Nephron progenitor cell (in vitro differentiated cells): Measurements from ENCODE around the gene SIKE1.

Experiments
- DNase-seq: peaks from one replicate; pipeline ENCODE4 v3.0.0; 2021
- H3K27ac Mint-ChIP-seq: 2 replicates; pipeline ENCODE4 v1.8.0; 2021; ENCODE audit warnings: mild to moderate bottlenecking, moderate library complexity, mixed read lengths
- H3K27me3 Mint-ChIP-seq: 2 replicates; pipeline ENCODE4 v1.8.0; 2021; ENCODE audit warnings: mild to moderate bottlenecking, low read depth, mixed read lengths; ENCODE audit not compliant: poor library complexity
- H3K36me3 Mint-ChIP-seq: 2 replicates; pipeline ENCODE4 v1.8.0; 2021; ENCODE audit warnings: low read depth, mixed read lengths
- H3K4me1 Mint-ChIP-seq: 2 replicates; pipeline ENCODE4 v1.8.0; 2021; ENCODE audit warnings: mixed read lengths
- H3K4me3 Mint-ChIP-seq: 2 replicates; pipeline ENCODE4 v1.8.0; 2021; ENCODE audit warnings: mild to moderate bottlenecking, moderate library complexity, mixed read lengths
- H3K9me3 Mint-ChIP-seq: 2 replicates; pipeline ENCODE4 v1.8.0; 2021; ENCODE audit warnings: mild to moderate bottlenecking, moderate library complexity, mixed read lengths
- TF ChIP-seq, protein P1 (sequence below): fragments of 200-600 bp; sonication (generic); IDR thresholded peaks from 2 replicates; pipeline ENCODE4 v1.5.0; 2021; ENCODE audit warnings: antibody characterized with exemption

The SIKE1 gene

DNA sequence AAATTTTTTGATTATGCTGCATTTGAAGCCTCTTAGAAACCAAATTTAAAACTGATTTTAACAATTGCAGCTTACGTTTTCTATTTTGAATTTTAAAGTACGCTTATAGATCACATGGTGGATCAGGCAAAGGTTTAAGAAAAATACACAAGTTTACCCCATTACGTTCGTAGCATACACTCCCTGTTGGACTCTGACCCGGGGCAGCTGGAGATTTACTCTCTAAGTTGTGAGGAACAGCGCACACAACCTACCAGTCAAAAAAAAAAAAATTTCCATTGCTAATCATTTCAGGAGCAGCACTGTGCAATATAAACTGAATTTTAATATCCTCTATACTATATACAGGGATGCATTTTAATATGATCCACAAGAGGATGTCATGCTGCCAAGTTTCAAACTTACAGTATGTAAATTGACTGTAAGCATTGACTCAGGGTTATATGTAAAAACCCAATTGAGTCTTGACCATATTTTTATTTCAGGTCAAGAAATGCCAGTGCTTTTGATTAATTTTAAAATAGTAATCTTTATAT lies 43.1 kb downstream of the SIKE1 start:
- DNase-seq, result no peak
- Mint-ChIP-seq H3K36me3 (peaks cover 78% of the 10 kb centered on the region), H3K4me1 (no peaks in the 10 kb centered on the region), H3K9me3 (no peaks in the 10 kb centered on the region), H3K27me3 (no peaks in the 10 kb centered on the region), H3K27ac (peak overlapping the region; percentile 52), H3K4me3 (no peak overlapping the region)
- TF ChIP-seq, protein P1, sequence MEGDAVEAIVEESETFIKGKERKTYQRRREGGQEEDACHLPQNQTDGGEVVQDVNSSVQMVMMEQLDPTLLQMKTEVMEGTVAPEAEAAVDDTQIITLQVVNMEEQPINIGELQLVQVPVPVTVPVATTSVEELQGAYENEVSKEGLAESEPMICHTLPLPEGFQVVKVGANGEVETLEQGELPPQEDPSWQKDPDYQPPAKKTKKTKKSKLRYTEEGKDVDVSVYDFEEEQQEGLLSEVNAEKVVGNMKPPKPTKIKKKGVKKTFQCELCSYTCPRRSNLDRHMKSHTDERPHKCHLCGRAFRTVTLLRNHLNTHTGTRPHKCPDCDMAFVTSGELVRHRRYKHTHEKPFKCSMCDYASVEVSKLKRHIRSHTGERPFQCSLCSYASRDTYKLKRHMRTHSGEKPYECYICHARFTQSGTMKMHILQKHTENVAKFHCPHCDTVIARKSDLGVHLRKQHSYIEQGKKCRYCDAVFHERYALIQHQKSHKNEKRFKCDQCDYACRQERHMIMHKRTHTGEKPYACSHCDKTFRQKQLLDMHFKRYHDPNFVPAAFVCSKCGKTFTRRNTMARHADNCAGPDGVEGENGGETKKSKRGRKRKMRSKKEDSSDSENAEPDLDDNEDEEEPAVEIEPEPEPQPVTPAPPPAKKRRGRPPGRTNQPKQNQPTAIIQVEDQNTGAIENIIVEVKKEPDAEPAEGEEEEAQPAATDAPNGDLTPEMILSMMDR, result no peak

DNA sequence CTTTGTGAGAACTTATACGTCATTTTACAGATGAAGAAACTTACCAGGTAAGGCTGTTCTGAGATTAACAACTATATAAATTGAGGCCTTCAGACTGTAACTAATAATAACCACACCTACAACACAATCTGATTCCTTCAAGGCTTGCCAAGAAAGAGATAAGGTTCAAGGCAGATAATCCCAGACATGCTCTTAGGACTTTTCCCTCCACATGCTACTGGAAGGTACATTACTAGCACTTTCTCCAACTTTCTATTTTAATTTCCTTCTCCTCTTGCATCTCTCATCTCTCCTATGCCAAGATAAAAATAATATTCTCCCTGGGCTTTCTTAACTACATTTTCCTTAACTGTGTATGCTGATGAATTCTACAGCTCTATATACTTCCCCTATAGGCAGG lies 45.0 kb downstream of the SIKE1 start:
- peaks cover 78% of the 10 kb centered on the region for H3K36me3 Mint-ChIP-seq
- no peak overlapping the region for H3K27ac Mint-ChIP-seq
- no peak for DNase-seq
- no peaks in the 10 kb centered on the region for H3K4me1 Mint-ChIP-seq
- no peak overlapping the region for H3K4me3 Mint-ChIP-seq
- TF ChIP-seq, protein P1, result no peak
- H3K27me3 Mint-ChIP-seq, result no peaks in the 10 kb centered on the region
- no peaks in the 10 kb centered on the region for H3K9me3 Mint-ChIP-seq

DNA sequence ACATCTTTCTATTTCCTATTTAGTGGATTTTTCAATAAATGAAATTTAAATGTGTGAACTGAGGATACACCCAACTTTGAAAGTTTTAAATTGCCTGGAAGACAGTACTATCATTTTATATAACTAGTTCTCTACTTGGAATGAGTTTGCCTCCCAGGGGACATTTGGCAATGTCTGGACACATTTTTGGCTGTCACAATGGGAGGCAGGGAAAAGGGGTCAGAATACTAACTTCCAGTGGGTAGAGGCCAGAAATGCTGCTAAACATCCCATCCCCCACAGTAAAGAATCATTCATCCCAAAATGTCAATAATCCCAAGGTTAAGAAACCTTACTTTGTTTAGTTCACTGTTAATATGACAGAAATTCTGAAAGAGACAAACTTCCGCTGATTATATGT lies 50.7 kb downstream of the SIKE1 start:
- Mint-ChIP-seq H3K9me3 (no peaks in the 10 kb centered on the region), H3K27me3 (peaks cover 3% of the 10 kb centered on the region), H3K4me1 (no peaks in the 10 kb centered on the region), H3K4me3 (no peak overlapping the region), H3K27ac (no peak overlapping the region), H3K36me3 (peaks cover 86% of the 10 kb centered on the region)
- TF ChIP-seq, protein P1, result no peak
- DNase-seq, result no peak

DNA sequence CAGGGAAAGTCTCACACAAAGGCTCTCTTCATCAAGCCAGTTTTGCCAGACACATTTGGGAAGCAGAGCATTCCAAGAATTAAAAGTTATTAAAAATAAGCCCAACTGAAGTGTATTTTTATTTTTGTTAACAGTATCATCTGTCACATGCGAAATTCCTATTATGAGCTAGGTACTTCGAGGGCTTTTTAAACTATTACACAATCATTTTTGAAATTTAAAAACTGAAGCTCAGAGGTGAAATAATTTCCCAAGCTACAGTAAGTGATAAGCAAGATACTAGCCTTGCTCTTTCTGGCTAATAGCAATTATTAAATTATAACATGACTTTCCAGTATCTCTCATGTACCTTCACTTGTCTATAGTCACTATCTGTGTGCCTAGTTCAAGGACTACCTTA lies 51.9 kb downstream of the SIKE1 start:
- Mint-ChIP-seq H3K36me3 (peaks cover 86% of the 10 kb centered on the region), H3K9me3 (no peaks in the 10 kb centered on the region), H3K27ac (no peak overlapping the region), H3K27me3 (peaks cover 3% of the 10 kb centered on the region), H3K4me1 (no peaks in the 10 kb centered on the region), H3K4me3 (no peak overlapping the region)
- DNase-seq, result no peak
- TF ChIP-seq, protein P1, result no peak

DNA sequence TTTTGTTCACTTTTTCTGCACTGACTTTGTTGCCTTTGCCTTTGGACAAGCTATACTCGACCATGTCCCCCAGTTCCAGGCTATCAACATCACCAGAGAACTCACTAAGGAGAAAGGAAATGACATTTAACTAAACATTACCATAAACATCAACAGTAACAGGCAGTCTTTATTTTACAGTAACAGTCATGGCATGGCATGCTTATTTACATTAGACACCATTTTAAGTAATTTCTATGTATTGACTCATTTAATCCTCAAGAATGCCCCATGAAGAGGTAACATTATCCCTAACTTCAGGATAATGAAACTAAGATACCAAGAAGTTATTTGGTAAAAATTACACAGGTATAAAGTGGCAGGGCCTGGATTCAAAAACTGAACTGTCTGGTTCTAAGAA lies 55.3 kb downstream of the SIKE1 start:
- Mint-ChIP-seq H3K4me3 (no peak overlapping the region), H3K4me1 (no peaks in the 10 kb centered on the region), H3K27me3 (peaks cover 3% of the 10 kb centered on the region), H3K9me3 (no peaks in the 10 kb centered on the region), H3K27ac (no peak overlapping the region), H3K36me3 (peaks cover 92% of the 10 kb centered on the region)
- DNase-seq, result no peak
- TF ChIP-seq, protein P1, result no peak

DNA sequence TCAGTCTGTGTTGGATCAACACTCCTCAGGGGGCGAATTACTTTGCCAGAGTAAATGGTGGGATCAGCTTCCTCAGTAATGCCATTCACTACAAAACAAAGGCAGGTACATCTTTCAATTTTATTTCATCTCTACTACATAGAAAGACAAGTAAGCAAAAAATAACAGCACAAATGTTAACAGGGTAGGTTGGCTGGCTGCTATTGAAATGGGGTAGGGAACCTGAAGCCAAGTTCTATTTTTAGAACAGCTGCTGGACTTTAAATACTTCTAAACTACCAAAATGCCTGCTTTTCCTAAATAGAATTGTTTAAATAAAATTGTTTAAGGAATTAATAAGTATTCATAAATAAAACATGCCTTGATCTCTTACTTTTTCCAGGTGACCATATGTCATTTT lies 56.6 kb downstream of the SIKE1 start:
- no peak overlapping the region for H3K4me3 Mint-ChIP-seq
- no peaks in the 10 kb centered on the region for H3K4me1 Mint-ChIP-seq
- no peak overlapping the region for H3K27ac Mint-ChIP-seq
- H3K36me3 Mint-ChIP-seq, result peaks cover 88% of the 10 kb centered on the region
- H3K9me3 Mint-ChIP-seq, result no peaks in the 10 kb centered on the region
- no peak for DNase-seq
- no peaks in the 10 kb centered on the region for H3K27me3 Mint-ChIP-seq
- TF ChIP-seq, protein P1, result no peak
